GM20000 (cell line): ENCODE measurements around the gene PIP4K2A.
A peak's percentile ranks its signal among the peaks of the same experiment; 100 is the strongest.

Experiments used
- DNase-seq: peaks from one replicate; pipeline ENCODE4 v3.0.0; 2012; ENCODE audit warnings: low spot score
- CTCF ChIP-seq: IDR thresholded peaks from 2 replicates; pipeline ENCODE4 v1.5.1; 2012; ENCODE audit warnings: mild to moderate bottlenecking, control low read depth; ENCODE audit errors: extremely low read depth, missing control alignments

PIP4K2A gene

GRCh38 chr10:22710139-22710745, 4.1 kb downstream of the PIP4K2A start:
- DNase-seq = no peak
- no peak for TF ChIP-seq CTCF

DNA sequence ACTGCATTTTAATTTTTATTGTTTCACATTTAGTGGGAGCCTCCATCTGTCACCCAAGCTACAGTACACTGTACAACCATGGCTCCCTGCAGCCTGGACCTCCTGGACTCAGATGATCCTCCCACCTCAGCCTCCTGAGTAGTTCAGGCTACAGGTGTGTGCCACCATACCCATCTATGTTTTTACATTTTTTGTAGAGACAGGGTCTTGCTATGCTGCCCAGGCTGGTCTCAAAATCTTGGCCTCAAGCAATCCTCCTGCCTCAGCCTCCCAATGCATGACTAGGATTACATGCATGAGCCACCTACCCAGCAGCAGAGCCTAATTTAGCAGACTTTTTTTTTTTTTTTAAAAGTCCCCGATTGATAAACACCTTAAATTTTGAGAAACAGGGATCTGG, 5.6 kb downstream of the PIP4K2A start:
- DNase-seq = no peak
- TF ChIP-seq CTCF = no peak

DNA sequence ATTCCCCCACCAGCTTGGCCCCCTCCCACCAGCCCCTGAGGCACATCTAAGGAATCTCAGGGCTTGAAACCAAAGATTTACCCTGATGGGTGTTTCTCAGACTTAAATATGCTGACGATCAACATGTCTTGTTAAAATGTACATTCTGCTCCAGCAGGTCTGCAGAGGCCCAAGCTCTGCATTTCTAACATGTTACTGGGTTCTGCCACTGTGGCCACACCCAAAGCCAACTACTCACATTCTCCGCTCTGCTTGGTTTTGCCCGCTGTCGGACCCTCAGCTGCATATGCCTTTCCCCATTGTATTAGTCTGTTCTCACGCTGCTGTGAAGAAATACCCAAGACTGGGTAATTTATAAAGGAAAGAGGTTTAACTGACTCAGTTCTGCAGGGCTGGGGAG, 8.9 kb downstream of the PIP4K2A start:
- TF ChIP-seq CTCF = no peak
- no peak for DNase-seq

GRCh38 chr10:22704942-22705341, 9.4 kb downstream of the PIP4K2A start:
- TF ChIP-seq CTCF = no peak
- peak; percentile 49 for DNase-seq

DNA sequence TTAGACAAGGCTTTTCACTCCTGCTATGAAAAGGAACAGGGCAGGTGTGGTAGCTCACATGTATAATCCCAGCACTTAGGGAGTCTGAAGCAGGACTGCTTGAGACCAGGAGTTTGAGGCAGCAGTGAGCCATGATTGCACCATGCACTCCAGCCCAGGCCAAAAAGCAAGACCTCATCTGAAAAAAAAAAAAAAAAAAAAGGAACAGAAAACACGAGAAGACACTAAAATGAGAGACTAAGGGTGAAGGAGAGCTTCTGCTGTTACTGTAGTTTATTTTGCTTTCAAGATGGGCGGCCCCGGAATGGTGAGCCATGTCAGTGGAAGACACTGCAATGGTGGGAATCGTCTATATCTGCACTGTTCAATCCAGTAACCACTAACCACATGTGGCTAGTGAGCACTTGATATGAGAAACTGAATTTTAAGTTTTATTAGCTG, 9.9 kb downstream of the PIP4K2A start:
- DNase-seq = no peak

DNA sequence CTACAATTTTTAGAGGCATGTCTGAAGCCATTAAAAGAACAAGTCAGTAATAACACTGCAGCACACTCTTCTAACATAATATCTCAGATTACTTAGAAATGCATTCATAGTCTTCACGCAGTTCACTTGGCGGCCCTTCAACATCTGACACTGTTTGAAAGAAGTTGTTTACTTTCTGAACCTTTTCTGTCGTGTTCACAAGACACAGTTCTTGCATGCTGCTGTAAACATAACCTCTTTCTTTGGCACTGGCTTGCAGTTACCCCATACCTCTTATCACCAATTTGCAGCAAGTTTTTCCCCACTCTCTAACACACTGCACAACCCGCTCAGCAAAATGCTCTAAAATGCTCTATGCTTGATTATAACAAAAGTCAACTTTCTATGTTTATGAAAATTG, 12.0 kb downstream of the PIP4K2A start:
- no peak for TF ChIP-seq CTCF

More for the DNA sequence above, 9.9 kb downstream of the PIP4K2A start:
- no peak for TF ChIP-seq CTCF

GRCh38 chr10:22701132-22701826, 13.1 kb downstream of the PIP4K2A start:
- no peak for DNase-seq
- TF ChIP-seq CTCF = no peak

More for the DNA sequence above, 12.0 kb downstream of the PIP4K2A start:
- no peak for DNase-seq
